Cardiac muscle cell (in vitro differentiated cells and primary cell): ENCODE results near the gene ANKRD9. TPM values are rescaled to one million over a fixed set of nuclear protein-coding genes. Genes with fewer than 3 reads are reported as not detected.
"Not testable (repeated sequence)": the region's sequence is repeated elsewhere in the genome, so short reads cannot be mapped to it uniquely, and the experiment has no call there.

Experiments used
- DNase-seq, 2 donors: peaks; one replicate each; pipeline versions ENCODE4 v3.0.0 to v3.0.0-alpha.2; 2010 to 2017; ENCODE audit warnings: low read depth in 1 of 2, low spot score in 1 of 2
- H3K27ac ChIP-seq: fragments of 200-600 bp; sonication (generic); 2 replicates; pipeline ENCODE4 v1.5.1; 2016
- H3K27me3 ChIP-seq: fragments of 200-600 bp; sonication (generic); 2 replicates; pipeline ENCODE4 v1.6.0; 2016; ENCODE audit warnings: control low read depth
- H3K36me3 ChIP-seq: fragments of 200-600 bp; sonication (generic); 2 replicates; pipeline ENCODE4 v1.5.1; 2016; ENCODE audit warnings: control low read depth
- H3K4me1 ChIP-seq: fragments of 200-600 bp; sonication (generic); 2 replicates; pipeline ENCODE4 v1.8.1; 2017; ENCODE audit warnings: low read depth, mild to moderate bottlenecking, mixed run types
- H3K4me3 ChIP-seq: fragments of 200-600 bp; sonication (generic); 2 replicates; pipeline ENCODE4 v1.5.1; 2016; ENCODE audit warnings: mild to moderate bottlenecking
- H3K9me3 ChIP-seq: fragments of 200-600 bp; sonication (generic); 2 replicates; pipeline ENCODE4 v1.5.1; 2017; ENCODE audit warnings: low read depth, mild to moderate bottlenecking, control low read depth
- polyA plus RNA-seq: library from polyadenylated mRNA; unstranded; fragments of >200 nt; fragmentation: Nextera tagmentation; extraction: Ambion mirVana; gene quantifications from 2 replicates; pipeline ENCODE4 v1.2.1, GENCODE V29; 2016
- total RNA-seq: library from RNA; depleted of rRNA; stranded (reverse); fragments of >200 nt; gene quantifications from 2 replicates; pipeline ENCODE4 v1.2.3, GENCODE V29; 2016
- TF ChIP-seq, protein P1 (sequence below): IDR thresholded peaks from 2 replicates; pipeline ENCODE4 v1.5.1; 2012; ENCODE audit warnings: low read depth, mild to moderate bottlenecking, low read length

The ANKRD9 gene
- total and polyA plus RNA-seq, 2 experiments from 2014 or later = 93.1 to 99.9 TPM

DNA sequence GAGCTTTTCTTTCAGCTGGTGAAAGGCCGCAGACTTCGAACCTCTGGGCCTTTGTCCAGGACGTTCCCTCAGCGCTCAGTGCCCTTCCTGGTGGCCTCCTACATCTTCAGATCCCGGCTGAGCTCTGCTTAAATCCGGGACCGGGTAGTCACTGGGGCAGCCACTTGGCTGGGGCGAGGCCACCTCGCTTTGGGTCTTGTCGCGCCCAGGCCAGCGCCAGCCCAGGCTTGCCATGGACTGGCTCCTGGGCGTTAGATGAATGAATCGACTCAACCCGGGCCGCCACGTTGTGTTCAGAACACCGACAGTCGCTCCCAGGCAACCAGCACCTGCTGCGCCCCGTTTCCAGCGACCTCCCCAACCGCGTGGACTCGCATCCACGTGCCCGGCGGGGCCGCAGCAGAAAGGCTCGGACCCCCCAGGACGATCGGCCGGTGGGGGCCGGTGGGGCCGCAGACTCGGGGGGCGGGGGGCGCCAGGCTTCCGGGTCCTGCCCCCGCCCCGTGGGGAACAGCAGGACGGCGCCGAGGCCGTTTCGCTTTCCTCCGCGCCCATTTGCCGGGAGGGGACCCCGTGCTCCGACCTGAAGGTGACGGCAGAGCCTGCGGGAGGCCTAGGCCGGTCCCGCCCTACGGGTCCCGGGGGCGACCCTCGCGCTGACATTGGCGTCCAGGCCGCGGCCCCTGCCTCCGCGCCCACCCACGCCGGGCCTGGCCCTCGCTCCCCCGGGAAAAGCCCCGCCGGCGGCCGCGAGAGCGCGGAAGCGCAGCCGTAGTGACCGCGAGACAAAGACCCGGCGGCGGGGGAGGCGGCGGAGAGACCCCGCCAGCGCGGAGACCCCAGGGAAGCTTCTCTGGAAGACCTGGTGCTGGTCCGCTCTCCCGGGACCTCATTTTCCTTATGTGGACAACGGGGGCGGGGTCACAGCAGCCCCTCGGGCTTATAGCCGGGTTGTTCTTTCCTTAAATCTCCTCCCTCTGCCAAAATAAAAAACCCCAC lies 45.5 kb upstream of the ANKRD9 start:
- Histone ChIP-seq H3K4me1 (no peaks in the 10 kb centered on the region), H3K27ac (no peak overlapping the region)
- TF ChIP-seq, protein P1, sequence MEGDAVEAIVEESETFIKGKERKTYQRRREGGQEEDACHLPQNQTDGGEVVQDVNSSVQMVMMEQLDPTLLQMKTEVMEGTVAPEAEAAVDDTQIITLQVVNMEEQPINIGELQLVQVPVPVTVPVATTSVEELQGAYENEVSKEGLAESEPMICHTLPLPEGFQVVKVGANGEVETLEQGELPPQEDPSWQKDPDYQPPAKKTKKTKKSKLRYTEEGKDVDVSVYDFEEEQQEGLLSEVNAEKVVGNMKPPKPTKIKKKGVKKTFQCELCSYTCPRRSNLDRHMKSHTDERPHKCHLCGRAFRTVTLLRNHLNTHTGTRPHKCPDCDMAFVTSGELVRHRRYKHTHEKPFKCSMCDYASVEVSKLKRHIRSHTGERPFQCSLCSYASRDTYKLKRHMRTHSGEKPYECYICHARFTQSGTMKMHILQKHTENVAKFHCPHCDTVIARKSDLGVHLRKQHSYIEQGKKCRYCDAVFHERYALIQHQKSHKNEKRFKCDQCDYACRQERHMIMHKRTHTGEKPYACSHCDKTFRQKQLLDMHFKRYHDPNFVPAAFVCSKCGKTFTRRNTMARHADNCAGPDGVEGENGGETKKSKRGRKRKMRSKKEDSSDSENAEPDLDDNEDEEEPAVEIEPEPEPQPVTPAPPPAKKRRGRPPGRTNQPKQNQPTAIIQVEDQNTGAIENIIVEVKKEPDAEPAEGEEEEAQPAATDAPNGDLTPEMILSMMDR = no peak

DNA sequence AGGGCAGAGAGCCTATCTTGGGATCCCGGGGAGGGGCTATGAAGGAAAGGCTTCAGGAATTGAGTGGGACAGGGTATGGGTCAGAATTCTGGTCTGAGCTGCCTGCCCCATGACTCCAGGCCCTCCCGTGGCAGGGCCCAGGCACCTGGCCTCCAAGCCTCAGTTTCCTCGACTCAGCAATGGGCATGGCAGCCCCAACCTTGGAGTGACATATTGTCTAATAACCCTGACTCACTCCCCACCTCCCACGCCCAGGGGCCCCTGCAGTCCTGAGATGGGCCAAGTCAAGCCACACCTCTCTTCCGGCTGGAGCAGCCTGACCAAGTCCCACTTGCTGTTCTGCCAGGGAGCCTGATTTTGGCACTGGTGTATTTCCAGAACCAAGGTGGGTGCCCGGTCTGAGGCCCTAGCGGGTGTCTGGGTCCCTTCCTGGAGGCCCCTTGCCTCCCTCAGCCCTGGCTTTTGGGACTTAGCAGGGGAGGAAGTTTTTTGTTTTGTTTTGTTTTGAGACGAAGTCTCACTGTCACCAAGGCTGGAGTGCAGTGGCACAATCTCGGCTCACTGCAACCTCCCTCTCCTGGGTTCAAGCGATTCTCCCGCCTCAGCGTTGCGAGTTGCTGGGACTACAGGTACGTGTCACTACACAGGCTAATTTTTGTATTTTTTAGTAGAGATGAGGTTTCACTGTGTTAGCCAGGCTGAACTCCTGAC lies 42.6 kb upstream of the ANKRD9 start:
- H3K4me1 ChIP-seq = no peaks in the 10 kb centered on the region
- H3K4me3 ChIP-seq = no peak overlapping the region
- no peaks in the 10 kb centered on the region for H3K9me3 ChIP-seq
- H3K27me3 ChIP-seq = no peaks in the 10 kb centered on the region
- H3K36me3 ChIP-seq = no peaks in the 10 kb centered on the region
- TF ChIP-seq, protein P1 = no peak
- peak in 1 of 2 donors; percentile 72 for DNase-seq
- no peak overlapping the region for H3K27ac ChIP-seq

More for the DNA sequence above, 45.5 kb upstream of the ANKRD9 start:
- Histone ChIP-seq H3K27me3 (no peaks in the 10 kb centered on the region), H3K36me3 (no peaks in the 10 kb centered on the region), H3K9me3 (no peaks in the 10 kb centered on the region), H3K4me3 (peak overlapping the region; percentile 52)
- DNase-seq = peak; percentile 48 to 75

DNA sequence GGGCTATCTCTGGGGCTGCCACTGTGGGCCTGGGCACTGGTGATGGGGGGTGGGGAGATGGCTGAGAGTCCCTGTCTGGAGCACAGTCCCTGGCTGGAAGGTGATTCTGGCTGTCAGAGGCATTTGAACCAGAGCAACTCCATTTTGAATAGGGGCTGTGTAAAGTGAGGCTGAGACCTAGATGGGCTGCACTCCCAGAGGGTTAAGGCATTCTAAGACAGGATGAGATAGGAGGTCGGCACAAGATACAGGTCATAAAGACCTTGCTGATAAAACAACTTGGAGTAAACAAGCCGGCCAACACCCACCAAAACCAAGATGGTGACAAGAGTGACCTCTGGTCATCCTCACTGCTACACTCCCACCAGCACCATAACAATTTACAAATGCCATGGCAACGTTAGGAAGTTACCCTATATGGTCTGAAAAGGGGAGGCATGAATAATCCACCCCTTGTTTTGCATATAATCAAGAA lies 41.4 kb upstream of the ANKRD9 start:
- H3K36me3 ChIP-seq, H3K4me1 ChIP-seq, H3K27ac ChIP-seq, DNase-seq, H3K27me3 ChIP-seq, H3K9me3 ChIP-seq, H3K4me3 ChIP-seq: not testable (repeated sequence)

DNA sequence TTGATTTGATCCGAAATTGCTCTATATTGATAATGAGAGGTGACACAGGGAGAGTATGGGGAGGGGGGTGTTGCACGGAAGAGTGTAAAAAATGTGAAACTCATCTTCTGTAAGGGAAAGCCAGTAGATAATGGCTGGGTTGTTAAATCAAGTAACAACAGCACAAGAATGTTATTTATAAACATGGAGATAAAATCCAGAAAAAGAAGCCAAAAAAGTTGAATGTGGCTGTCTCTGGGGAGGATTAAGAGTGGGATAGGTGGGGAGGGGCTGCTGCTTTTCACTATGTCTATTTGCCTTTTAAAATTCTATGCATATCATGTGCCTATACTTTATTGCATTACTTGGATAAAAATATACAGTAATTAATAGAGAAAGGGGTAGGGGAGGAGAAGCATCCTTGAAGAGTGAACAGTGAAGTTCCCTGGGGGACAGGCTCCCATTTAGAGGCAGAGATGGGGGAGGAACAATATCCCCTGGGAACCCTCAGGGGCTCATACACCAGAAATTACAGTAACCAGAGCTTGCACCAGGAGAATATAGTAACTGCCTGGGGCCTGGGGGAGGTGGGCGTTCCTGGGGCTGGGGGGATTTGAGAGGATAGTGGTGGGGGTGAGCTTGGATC lies 39.2 kb upstream of the ANKRD9 start:
- Histone ChIP-seq H3K36me3 (no peaks in the 10 kb centered on the region), H3K9me3 (no peaks in the 10 kb centered on the region), H3K4me1 (no peaks in the 10 kb centered on the region), H3K4me3 (no peak overlapping the region), H3K27ac (no peak overlapping the region), H3K27me3 (peaks cover 25% of the 10 kb centered on the region)
- TF ChIP-seq, protein P1 = no peak
- DNase-seq = no peak

DNA sequence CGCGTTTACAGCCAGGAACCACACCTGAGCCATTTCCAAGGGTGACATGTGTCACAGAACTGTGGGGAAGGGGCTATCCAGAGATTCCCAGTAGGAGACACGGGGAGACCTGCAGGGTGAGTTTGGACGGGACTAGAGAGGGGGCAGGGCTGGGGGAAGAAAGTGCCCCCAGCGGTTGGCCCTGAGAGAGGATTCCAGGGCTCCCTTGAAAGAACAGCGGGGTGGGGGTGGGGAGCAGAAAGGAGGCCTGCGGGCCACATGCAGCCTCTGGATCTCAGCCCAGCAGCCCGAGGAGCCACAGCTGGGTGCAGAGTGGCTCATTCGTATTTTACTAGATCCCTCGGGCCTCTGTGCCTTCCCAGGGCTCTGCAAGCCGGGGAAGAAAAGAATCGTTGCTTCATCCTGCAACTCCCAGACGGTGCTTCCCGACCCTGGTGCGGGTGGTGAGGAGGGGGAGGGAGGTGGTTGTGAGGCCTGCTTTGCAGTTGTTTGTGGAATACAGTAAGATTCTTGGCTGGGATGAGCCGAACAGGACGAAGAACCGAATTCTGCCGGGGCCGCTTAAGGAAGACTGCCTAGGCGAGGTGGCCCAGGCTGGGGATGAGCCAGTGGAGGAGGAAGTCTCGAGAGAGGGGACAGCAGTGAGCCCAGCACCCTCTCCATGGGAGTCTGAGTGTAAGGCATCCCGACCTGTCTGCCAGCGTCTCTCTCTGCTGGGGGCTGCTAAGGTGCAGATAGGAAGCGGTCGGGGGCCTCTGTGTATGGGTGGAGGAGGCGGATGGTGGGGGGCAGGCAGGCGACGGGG lies 36.1 kb upstream of the ANKRD9 start:
- TF ChIP-seq, protein P1 = peak; percentile 22
- H3K4me1 ChIP-seq = no peaks in the 10 kb centered on the region
- no peak overlapping the region for H3K4me3 ChIP-seq
- no peaks in the 10 kb centered on the region for H3K9me3 ChIP-seq
- H3K36me3 ChIP-seq = no peaks in the 10 kb centered on the region
- H3K27me3 ChIP-seq = peaks cover 25% of the 10 kb centered on the region
- no peak overlapping the region for H3K27ac ChIP-seq
- peak in 1 of 2 donors; percentile 83 for DNase-seq
